NCI-H187 (cell line): ENCODE measurements around the gene COMMD2.

Source experiments
- DNase-seq, 2 experiments: peaks; one replicate each; lab custom pipeline; 2025; lab: John Stamatoyannopoulos, UW

The COMMD2 gene

DNA sequence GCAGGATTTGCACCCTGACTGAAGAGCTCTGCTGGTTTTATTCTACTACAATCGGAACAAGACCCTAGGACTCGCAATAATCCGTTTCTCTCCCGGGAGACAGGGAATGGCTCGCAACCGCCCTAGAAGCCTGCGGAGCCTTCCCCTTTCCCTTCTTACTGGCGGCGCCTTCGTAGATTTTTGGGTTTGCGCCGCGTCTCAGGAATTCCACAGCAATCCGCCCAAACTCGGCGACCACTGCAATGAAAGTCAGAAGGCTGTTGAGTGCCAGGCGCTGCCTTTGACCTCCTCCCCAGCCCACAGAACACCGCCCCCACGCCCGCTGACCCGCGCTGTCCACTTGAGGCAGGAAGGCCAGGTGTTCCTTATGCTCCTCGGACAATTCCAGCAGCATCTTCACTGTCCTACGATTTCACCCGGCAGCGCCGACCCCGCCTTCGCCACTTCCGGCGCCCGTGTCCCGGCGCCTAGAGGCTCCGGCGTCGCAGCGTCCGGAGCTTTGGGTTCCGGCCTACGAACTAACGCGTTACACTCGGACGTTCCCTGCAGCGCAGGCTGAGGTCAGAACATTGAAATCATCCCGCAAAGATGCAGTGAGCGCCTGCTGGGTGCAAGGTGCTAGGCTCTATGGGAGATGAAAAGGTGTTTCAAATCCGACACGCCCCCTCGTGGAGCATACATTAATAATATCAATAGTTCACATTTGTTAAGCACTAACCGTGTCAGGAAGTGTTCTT lies at the start of gene COMMD2:
Gene COMMD2, minus strand, starts transcription at position 439 of the 737 bp plus-strand sequence. Its CDS starts 45 bp downstream, at position 394.
- DNase-seq: peak; percentile 53 to 68

DNA sequence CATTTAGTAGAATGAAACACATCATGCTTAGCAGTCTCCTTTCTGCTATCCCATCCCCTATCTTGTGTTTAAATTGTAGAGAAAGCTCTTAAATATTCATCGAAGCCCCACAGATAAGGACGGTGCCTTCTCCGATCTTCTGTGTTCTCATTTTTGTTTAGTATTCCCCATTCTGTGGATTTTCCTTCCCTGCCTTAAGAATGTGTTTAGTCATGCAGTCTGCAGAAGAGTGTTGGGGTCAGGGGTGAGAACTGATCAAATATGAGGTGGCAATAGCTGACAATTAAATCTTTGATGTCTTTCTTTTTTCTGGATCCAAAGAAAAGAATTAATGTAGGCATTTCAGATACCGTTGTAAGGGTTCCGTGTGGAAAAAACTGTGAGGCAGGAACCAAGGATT lies 49.4 kb upstream of the COMMD2 start:
- DNase-seq: no peak

DNA sequence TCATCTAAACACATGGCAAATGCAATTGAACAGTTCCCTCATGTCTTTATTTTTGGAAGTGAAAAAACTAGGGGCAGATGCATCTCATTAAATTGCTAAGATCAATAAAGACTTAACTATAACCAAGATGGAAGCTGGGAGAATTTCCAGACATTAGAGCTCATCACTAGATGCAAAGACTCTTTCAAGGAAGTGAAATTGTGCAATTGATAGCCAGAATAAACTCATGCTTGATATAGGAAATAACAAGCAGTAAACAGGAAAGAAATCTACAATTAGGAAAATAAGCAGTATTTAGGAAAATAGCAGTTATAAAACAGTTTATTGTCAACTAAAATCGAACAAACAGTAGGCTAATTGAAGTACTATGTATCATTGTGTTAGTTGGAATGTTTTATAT lies 48.9 kb upstream of the COMMD2 start:
- no peak for DNase-seq

DNA sequence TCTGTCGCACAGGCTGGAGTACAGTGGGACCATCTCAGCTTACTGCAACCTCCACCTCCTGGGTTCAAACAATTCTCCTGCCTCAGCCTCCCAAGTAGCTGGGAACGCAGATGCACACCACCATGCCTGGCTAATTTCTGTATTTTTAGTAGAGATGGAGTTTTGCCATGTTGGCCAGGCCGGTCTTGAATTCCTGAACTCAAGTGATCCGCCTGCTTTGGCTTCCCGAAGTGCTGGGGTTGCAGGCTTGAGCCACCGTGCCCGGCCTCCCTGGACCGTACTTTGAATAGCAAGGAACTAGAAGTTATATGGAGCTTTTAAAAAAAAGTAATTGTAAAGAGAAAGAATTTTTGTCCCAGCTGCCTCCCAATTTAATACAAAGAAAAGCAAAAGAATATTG lies 48.4 kb upstream of the COMMD2 start:
- no peak for DNase-seq

DNA sequence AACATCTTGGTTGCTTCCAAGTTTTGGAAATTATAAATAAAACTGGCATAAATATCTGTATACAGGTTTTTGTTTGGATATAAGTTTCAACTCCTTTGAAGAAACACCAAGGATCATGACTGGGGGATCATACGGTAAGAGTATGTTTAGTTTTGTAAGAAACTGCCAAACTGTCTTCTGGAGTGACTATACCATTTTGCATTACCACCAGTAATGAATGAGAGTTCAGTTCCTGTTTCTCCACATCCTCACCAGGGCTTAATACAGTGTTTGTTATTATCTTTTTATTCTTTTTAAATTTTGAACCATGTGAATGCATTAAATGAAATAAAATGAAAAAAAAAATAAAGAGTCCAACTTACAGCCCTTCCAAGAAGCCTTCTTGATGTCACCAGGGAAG lies 43.7 kb upstream of the COMMD2 start:
- DNase-seq: no peak

DNA sequence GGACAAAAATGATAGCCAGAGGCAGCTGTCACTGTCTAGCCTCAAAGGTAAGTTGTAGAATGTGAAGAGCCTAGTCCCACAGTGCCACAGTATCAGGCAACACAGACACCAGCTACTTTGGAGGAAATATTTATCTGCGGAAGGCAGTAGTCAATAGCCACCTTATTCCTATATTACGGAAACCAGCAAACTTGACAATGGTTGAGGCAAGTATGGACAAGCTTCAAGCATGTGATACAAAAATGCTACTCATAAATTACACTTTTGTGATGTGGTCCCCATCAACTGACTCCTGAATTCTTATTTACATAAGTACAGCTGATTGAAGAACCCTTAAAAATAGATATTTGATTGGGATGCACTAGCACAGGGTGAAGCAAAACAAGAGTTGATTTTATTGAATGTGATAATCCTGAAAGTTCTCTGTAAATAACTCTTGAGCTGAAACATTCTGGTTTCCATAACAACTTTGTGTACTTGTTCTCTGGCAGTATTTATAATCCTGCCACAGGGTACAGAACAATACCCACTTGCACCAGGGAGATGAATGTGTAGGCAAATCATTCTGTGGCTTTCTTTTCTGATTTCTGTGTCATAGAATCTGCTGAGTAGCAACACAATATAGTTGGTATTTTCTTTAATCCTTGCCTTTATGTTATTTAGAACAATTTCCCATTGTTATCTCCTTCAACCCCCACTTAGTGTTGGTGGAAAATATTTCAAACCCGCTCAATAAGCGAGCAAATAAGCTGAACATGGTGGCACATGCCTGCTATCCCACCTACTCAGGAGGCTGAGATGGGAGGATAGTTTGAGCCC lies 40.4 kb upstream of the COMMD2 start, which contains the start of gene ANKUB1:
Gene ANKUB1, minus strand, starts transcription at position 103 of the 819 bp plus-strand sequence. CDS start 188 bp downstream, outside the sequence.
- DNase-seq: no peak

DNA sequence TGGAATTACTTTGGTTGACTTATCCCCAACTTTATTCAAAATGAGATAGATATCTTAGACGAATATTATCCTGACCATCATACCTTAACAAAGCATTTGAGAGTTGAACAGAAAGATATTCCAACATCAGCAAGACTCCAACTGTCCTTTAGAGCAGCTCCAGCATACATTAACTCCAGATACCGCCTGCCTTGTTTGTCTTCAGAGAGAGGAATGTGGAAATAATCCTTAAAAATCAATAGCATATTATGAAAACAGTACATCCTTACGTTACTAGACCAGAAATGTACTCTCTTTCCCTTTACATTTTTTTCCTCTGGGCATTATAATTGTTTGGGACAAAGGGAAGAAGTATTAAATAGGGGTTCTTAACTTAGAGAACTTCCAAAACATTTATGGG lies 38.4 kb upstream of the COMMD2 start:
- no peak for DNase-seq

DNA sequence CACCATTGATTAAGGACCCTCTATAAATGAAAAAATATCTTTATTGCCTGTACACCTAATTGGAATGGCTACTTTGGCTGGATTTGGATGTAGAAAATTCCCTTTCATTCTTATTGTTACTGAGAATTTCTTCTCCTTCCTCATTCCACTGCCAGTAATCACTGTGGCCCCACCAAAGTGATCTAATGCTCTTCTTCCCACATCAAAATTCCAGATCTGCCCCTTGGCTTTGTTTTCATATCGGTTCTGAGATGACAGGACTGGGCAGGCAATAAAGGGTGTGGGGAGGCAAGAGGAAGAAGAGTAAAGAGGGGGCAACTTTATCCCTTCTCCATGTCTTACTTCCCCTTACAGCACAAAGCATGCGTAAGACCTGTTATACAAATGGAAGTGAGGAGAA lies 38.0 kb upstream of the COMMD2 start:
- no peak for DNase-seq

DNA sequence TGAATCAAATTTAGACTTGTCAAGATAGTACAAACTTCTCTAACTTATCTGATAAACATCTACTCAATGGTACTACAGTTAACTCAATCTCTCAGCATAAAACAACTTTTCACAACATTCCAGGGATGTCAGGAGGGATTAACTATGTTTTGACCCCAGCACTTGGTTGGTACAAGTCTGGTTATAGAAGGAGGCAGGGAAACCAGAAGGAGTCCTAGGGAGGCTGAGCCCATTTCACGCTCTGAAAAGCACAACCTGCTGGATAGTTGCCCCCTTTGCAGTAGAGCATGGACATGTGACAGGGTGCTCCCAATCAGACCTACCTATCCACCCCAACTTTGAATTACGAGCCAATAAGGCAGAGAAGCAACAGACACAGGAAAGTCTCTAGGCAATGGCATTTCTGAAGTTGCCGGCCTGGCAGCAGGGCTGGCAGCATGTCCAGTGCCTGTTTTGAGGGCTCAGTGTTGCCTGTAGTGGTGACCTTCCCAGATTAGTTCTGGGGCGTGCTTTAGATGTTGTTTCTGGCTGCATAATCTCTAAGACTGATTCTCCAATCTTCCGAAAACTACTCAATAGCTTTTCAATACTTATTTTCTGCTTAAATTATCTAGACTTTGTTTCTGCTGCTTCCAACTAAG lies 31.9 kb upstream of the COMMD2 start:
- DNase-seq: no peak

DNA sequence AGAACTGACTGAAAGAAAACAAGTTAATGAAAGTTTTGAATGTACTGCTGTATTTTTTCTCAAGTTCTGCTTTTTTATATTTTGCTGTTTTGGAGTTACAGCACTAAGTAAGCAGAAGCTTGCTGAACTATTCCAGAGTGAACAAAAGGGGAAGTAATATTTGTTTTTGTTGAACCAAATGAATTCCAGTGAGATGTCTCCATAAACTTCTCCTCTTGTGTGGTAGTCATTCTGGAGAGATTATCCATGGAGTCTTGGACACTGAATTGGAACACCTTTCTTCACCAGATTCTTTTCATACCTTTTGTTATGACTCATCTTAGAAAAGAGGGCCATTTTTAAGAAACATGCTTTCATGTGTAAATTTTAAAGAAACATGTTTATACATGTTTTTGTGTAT lies 31.3 kb upstream of the COMMD2 start:
- DNase-seq: no peak

DNA sequence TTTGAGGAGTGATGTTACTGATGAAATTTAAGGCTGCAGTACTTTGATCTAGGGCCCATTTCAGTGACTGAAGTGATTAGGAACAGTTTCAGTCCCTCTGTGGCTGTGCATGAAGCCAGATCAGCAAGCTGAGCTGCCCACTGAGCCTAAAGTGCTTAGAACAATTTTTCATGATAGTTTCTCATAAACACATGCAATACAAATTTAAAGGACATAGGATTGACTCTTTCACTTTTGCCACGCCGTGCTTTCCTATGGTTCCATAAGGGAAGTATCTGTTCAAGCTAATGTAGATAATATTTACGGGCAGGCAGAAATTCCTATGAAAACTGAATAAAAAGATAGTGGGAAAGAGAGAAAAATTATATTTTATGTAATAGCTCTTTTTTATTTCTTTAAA lies 29.5 kb upstream of the COMMD2 start:
- no peak for DNase-seq

DNA sequence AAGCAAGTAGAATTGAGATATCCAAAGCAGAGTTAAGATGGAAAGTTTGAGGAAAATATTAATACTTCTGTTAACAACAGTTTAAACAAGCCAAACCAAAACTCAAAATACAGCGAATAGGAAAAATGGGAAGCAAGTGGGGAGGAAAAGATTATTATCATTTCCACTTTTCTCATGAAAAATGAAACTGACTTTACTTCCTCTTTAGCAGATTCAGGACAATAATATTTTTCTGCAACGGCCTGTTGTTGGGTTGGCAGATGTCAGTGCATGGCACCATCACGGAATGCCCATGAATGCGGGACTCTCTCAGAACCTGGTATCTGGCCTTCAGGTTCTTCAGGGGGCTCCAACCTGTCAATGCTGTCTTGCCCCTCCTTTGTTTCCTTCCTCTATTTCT lies 28.9 kb upstream of the COMMD2 start:
- no peak for DNase-seq

DNA sequence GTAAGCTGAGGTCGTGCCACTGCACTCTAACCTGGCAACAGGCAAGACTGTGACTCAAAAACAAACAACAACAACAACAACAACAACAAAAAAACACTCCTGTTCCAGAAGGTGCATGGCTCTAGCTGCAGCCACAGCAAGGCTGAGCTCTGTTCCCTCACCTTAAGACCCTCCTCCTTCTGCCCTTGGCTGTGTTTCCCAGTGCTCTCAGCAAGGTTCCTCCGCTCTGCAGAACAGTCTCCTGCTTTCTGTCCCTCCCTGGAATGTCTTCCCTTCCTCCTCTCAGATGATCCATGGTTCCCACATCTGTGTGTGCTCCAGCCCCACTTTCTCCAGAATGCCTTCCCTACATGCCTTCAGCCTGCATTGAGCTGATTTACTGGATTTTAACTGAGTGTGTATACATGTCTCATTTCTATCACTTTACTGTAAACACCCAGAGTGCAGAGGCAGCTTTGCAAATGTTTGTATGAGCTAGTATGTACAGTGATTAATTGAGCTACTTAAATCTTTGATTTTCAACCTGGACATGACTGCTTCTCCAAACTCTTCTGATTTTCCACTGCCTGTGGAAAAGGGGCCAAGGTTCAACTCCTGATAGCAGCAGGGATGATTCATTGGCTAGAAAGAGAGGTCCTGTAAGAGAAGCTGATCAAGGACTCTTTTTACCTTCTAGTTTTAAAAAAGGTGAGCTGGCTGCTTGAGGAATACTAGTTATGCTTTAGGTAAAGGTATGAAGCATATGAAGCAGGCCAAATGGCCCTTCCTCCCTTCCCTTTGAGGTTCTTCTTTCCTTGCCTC lies 25.3 kb upstream of the COMMD2 start:
- no peak for DNase-seq

DNA sequence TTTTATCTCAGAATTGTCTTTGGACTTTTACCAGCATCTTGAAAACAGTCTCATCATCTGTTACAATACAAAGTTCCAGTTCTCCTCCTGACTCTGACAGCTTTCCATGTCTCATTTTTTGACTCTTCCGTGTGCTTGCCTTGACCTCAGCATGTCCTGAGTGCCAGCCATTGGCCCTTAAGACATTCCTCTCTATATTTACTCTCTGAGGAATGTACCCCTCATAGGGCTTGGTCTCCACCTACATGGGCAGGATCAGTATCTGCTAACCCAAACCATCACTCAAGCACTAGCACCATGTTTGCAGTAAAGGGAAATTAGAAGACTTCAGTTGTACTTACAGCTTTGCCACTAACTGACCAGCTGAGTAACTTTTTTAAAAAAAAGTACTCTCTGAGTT lies 23.9 kb upstream of the COMMD2 start:
- DNase-seq: no peak

DNA sequence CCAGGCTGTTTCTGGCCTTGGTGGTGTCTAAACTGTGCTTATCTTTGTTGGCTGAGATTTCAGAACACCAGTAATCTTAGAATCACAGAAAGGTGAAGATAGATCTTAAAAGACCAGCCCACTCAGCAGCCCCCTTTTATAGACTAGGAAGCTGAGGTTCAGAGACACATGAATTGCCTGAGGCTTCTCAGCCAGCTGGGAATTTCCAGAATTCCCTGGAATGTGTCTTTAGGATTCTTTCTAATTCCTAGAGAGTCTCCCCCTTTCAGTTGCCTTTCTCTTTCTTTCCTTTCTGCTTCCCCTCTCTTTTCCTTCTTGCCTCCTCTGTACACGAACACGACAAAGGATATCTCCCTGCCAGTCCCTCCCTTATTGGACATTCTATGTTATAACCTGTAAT lies 20.6 kb upstream of the COMMD2 start:
- no peak for DNase-seq

DNA sequence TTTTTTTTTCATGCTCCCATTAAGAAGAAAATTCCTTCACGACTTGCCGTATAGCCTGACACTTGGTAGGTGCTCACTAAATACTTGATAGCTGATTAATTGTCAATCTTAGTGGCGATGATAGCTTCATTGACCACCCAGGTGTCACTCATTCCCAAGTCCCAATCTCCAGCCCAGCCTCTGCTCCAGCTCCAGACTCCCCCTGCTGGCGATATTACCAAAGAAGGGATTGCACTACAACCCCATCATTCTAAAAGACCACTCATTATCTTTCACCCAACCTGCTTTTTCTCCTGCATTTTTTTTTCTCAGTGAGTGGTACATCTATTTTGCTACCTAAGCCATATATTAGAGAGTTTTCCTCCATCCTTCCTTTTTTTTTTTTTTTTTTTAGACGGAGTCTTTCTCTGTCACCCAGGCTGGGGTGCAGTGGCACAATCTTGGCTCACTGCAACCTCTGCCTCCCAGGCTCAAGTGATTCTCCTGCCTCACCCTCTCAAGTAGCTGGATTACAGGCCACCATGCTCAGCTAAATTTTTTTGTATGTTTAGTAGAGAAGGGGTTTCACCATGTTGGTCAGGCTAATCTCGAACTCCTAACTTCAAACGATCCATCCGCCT lies 19.5 kb upstream of the COMMD2 start:
- peak in 1 of 2 experiments; percentile 5 for DNase-seq

DNA sequence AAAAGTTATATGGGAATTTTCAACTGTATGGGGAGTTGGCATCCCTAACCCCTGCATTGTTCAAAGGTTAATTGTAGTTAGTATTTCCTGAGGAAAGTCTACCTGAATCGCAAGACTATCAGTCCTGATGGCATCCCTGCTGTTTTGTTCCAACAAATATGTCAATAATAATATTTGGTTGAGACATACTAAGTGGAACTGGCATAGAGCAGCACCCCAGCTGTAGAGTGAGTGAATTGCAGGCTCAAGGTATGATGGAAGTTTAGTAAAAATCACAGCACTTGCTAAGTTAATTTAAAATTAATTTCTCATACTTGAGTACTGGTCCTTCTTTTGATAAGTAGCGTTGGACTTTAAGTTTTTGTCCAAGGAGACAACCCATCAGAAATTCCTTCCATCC lies 18.0 kb upstream of the COMMD2 start:
- DNase-seq: no peak

DNA sequence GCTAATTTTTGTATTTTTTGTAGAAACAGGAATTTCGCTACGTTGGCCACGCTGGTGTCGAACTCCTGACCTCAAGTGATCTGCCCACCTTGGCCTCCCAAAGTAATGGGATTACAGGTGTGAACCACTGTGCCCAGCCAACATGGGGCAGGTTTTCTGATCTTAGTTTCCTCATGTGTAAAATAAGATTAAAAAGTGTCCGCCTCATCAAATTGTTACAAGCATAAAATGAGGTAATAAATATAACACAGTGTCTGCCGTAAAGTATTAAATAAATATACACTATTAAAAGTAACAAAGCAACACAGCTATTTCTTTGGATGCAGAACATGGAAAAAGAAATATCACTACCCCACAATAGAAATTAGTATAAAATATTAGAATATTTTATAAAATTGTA lies 16.4 kb upstream of the COMMD2 start:
- DNase-seq: no peak

DNA sequence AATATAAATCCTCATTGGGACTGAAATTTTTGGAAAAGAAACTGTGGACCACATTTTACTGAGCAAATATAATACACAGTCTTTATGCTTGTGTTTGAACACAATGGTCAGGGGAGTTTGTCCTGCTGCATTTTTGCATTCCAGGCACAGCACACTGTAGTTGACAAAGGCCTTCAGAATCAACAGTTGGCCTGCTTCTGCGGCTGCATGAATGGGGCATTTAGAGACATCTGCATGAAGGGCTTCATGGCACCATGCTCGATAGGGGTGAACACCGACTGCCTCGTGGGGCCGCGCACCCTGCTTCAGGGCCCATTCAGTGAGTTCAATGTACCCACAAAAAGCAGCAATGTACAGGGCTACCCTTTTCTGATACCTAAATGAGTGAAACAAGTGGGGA lies 15.4 kb upstream of the COMMD2 start:
- DNase-seq: no peak

DNA sequence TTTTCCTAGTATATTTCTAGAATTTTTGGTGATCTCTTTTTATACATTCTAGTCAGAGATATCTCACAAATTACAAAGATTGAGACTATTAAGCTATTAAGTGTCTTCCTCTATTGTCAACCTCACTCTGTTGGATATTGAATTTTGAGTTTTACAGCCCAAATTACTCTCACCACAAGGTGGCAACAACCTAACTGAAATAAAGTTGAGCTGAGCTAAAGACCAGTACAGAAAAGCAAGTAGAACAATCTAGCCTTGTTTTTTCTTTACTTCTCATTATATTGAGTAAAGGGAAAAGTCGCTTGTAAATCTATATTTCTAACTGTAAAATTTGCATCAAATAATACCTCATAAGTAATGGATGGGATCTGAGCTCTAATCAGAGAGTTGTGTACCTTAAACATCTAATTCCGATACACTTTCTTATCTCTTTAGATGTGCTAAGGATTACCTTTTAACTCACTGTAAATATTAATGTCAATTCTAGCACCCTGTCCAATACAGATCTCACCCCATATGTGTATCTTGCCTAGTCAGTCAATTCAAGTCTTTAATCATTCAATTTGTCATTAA lies 13.6 kb upstream of the COMMD2 start:
- no peak for DNase-seq

DNA sequence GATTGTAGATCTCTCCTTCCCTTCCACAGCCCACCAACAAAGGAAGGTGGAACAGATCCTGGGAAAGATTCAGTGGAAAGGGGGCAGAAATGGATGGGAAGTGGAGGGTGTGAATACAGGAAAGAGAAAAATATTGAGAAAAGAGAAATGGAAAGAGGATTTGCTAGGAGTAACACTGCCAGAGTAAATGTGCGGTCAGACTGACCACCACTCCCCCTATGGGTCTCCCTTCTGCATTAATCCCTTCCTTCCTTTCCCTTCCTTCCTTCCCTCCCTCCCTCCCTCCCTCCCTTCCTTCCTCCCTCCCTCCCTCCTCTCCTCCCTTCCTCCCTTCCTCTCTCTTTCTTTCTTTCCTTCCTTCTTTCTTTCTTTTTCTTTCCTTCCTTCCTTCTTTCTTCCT lies 12.0 kb upstream of the COMMD2 start:
- no peak for DNase-seq
